Lung (tissue), 12 donors: Measurements from ENCODE around the gene DNAL4. TPM values are rescaled to one million over a fixed set of nuclear protein-coding genes. Genes with fewer than 3 reads are reported as not detected.

Source experiments
- ATAC-seq: fragments of 200-7000 bp; cut with Tn5 transposase; one replicate; pipeline ENCODE4 v1.9.1; 2020; ENCODE audit warnings: moderate number of reproducible peaks; ENCODE audit not compliant: insufficient read depth, low FRiP score
- DNase-seq, 3 donors: peaks; one replicate each; pipeline ENCODE4 v3.0.0-alpha.2; 2013 to 2017
- H3K27ac ChIP-seq, 2 donors: one replicate each; pipeline ENCODE4 v1.5.1; 2013; ENCODE audit warnings: mild to moderate bottlenecking in 2 of 2, moderate library complexity in 2 of 2, control low read depth in 1 of 2, inconsistent platforms in 1 of 2, low read depth in 1 of 2, low read length in 1 of 2
- H3K27me3 ChIP-seq, 3 donors: one replicate each; pipeline ENCODE4 v1.5.1; 2013; ENCODE audit warnings: low read length in 2 of 3; ENCODE audit not compliant: control insufficient read depth in 3 of 3, insufficient read depth in 3 of 3
- H3K36me3 ChIP-seq, 4 donors: one replicate each; pipeline ENCODE4 v1.5.1; 2013; ENCODE audit warnings: low read length in 4 of 4, mild to moderate bottlenecking in 1 of 4, moderate library complexity in 1 of 4; ENCODE audit not compliant: control insufficient read depth in 4 of 4, insufficient read depth in 4 of 4
- H3K4me1 ChIP-seq, 5 donors: one replicate each; pipeline ENCODE4 v1.5.1; 2013; ENCODE audit warnings: low read length in 5 of 5, mild to moderate bottlenecking in 2 of 5, moderate library complexity in 1 of 5; ENCODE audit not compliant: control insufficient read depth in 5 of 5, insufficient read depth in 5 of 5
- H3K4me3 ChIP-seq: one replicate; pipeline ENCODE4 v1.5.1; 2013; ENCODE audit warnings: mild to moderate bottlenecking, control low read depth, moderate library complexity
- H3K9ac ChIP-seq, 2 donors: one replicate each; pipeline ENCODE4 v1.5.1; 2013; ENCODE audit warnings: low read length in 2 of 2, control low read depth in 1 of 2; ENCODE audit not compliant: insufficient read depth in 1 of 2
- H3K9me3 ChIP-seq, 4 donors: one replicate each; pipeline ENCODE4 v1.5.1; 2013; ENCODE audit warnings: low read length in 3 of 4, mild to moderate bottlenecking in 1 of 4, moderate library complexity in 1 of 4; ENCODE audit not compliant: control insufficient read depth in 4 of 4, insufficient read depth in 3 of 4
- CTCF ChIP-seq: IDR thresholded peaks from 2 replicates; pipeline ENCODE4 v1.5.1; 2012; ENCODE audit warnings: mild to moderate bottlenecking; ENCODE audit errors: control extremely low read depth, extremely low read depth
- WGBS, 2 donors: extraction: QIAGEN DNeasy Blood & Tissue Kit; methylation state at CpG; one replicate each; pipeline ENCODE4 v1.1.7; 2013; 5-methylcytosine and 5-hydroxymethylcytosine counted together
- polyA plus RNA-seq, 2 donors: library from polyadenylated mRNA; stranded (reverse); fragments of 200-250 nt; gene quantifications; one replicate each; pipeline ENCODE4 v1.2.1, GENCODE V29; 2013
- total RNA-seq, 2 donors: library from RNA; depleted of rRNA in 1 of 2; stranded (reverse); fragments of >200 nt in 1 of 2; gene quantifications; one replicate each; pipeline ENCODE4 v1.2.1, GENCODE V29; 2014 to 2021
- donor health status: control.
- donor health status: control.
- donor health status: Bipolar disorder and iron deficiency.
- donor health status: healthy.
- donor health status: DM: yes; HTN: yes; CAD: no.

Gene DNAL4
- total and polyA plus RNA-seq, 4 donors, result 22.2 to 29.0 (median 26.3) TPM

- no peaks in the 10 kb centered on the region for H3K9me3 ChIP-seq
- H3K4me3 ChIP-seq, result no peak overlapping the region
- no peaks in the 10 kb centered on the region for H3K4me1 ChIP-seq
- no peaks in the 10 kb centered on the region for H3K27me3 ChIP-seq
- no peak for ATAC-seq
- no peak for DNase-seq
- peak overlapping the region in 1 of 2 donors; percentile 9 for H3K27ac ChIP-seq
- WGBS, 2 donors, result 85 to 89% methylated on average over 13 of the region's 13 CpGs
- no peak overlapping the region for H3K9ac ChIP-seq
- H3K36me3 ChIP-seq, result peaks cover 19 to 78% (median 39%) of the 10 kb centered on the region in 4 donors
- no peak for TF ChIP-seq CTCF
These were observed 61.6 kb downstream of the DNAL4 start for GRCh38 chr22:38732251-38732815.

GRCh38 chr22:38731703-38732161 lies 62.2 kb downstream of the DNAL4 start:
- ATAC-seq (no peak), DNase-seq (no peak)
- Histone ChIP-seq H3K9ac (no peak overlapping the region), H3K27ac (no peak overlapping the region), H3K4me1 (no peaks in the 10 kb centered on the region), H3K9me3 (no peaks in the 10 kb centered on the region), H3K4me3 (no peak overlapping the region), H3K27me3 (no peaks in the 10 kb centered on the region), H3K36me3 (peaks cover 22 to 78% (median 41%) of the 10 kb centered on the region in 4 donors)
- no peak for TF ChIP-seq CTCF
- WGBS, 2 donors, result 90 to 96% methylated on average over 6 of the region's 6 CpGs

GRCh38 chr22:38730411-38730871 lies 63.5 kb downstream of the DNAL4 start:
- no peak for DNase-seq
- Histone ChIP-seq H3K9me3 (no peaks in the 10 kb centered on the region), H3K4me1 (no peaks in the 10 kb centered on the region), H3K9ac (no peak overlapping the region), H3K27ac (no peak overlapping the region), H3K27me3 (no peaks in the 10 kb centered on the region), H3K36me3 (peaks cover 35 to 79% (median 49%) of the 10 kb centered on the region in 4 donors), H3K4me3 (no peak overlapping the region)
- 95 to 97% methylated on average over 13 of the region's 13 CpGs for WGBS, 2 donors
- no peak for TF ChIP-seq CTCF
- ATAC-seq, result no peak

- TF ChIP-seq CTCF, result no peak
- no peaks in the 10 kb centered on the region for H3K4me1 ChIP-seq
- DNase-seq (no peak), ATAC-seq (no peak)
- no peaks in the 10 kb centered on the region for H3K9me3 ChIP-seq
- peaks cover 40 to 76% (median 51%) of the 10 kb centered on the region in 4 donors for H3K36me3 ChIP-seq
- WGBS, 2 donors, result 92% methylated on average over 6 of the region's 6 CpGs
- H3K4me3 ChIP-seq, result no peak overlapping the region
- no peak overlapping the region for H3K27ac ChIP-seq
- no peaks in the 10 kb centered on the region for H3K27me3 ChIP-seq
- no peak overlapping the region for H3K9ac ChIP-seq
These were observed 64.0 kb downstream of the DNAL4 start for GRCh38 chr22:38729946-38730345.
